Natural killer cell (primary cell): ENCODE measurements around the gene AKNAD1. TPM values are rescaled to one million over a fixed set of nuclear protein-coding genes. Genes with fewer than 3 reads are reported as not detected.

Source experiments
- ATAC-seq, 3 donors: fragments of 150-1000 bp in 2 of 3; fragments of 200-7000 bp in 1 of 3; cut with Tn5 transposase; 1 replicate in 1 of 3; 2 replicates in 2 of 3; pipeline ENCODE4 v1.10.0; 2021; ENCODE audit warnings: mild to moderate bottlenecking in 2 of 3, moderate library complexity in 2 of 3
- DNase-seq, 2 donors: peaks; one replicate each; pipeline versions ENCODE4 v3.0.0 to v3.0.0-alpha.2; 2013 to 2021; ENCODE audit warnings: mixed read lengths in 1 of 2
- H3K27ac ChIP-seq: one replicate; pipeline ENCODE4 v1.5.1; 2013; ENCODE audit warnings: mild to moderate bottlenecking, low read length
- H3K27me3 ChIP-seq: one replicate; pipeline ENCODE4 v1.6.1; 2013; ENCODE audit warnings: low read length; ENCODE audit not compliant: control insufficient read depth, insufficient read depth
- H3K36me3 ChIP-seq: one replicate; pipeline ENCODE4 v1.6.1; 2013; ENCODE audit warnings: low read length; ENCODE audit not compliant: control insufficient read depth, insufficient read depth
- H3K4me1 ChIP-seq: one replicate; pipeline ENCODE4 v1.6.1; 2013; ENCODE audit warnings: low read length; ENCODE audit not compliant: control insufficient read depth, insufficient read depth
- H3K4me3 ChIP-seq: one replicate; pipeline ENCODE4 v1.5.1; 2013; ENCODE audit warnings: low read length
- H3K9me3 ChIP-seq: one replicate; pipeline ENCODE4 v1.6.1; 2013; ENCODE audit warnings: low read length; ENCODE audit not compliant: control insufficient read depth, insufficient read depth
- H3K27ac Mint-ChIP-seq, 2 donors: one replicate each; pipeline ENCODE4 v1.8.0; 2022; ENCODE audit warnings: mild to moderate bottlenecking in 2 of 2, mixed read lengths in 2 of 2, moderate library complexity in 1 of 2
- H3K27me3 Mint-ChIP-seq, 2 donors: one replicate each; pipeline ENCODE4 v1.8.0; 2022; ENCODE audit warnings: low read depth in 2 of 2, mixed read lengths in 2 of 2
- H3K36me3 Mint-ChIP-seq: one replicate; pipeline ENCODE4 v1.8.0; 2022; ENCODE audit warnings: mixed read lengths
- H3K4me1 Mint-ChIP-seq, 2 donors: one replicate each; pipeline ENCODE4 v1.8.0; 2022; ENCODE audit warnings: mixed read lengths in 2 of 2
- H3K4me3 Mint-ChIP-seq: one replicate; pipeline ENCODE4 v1.8.0; 2022; ENCODE audit warnings: mild to moderate bottlenecking, moderate library complexity, mixed read lengths
- H3K9me3 Mint-ChIP-seq, 2 donors: one replicate each; pipeline ENCODE4 v1.8.0; 2022; ENCODE audit warnings: mixed read lengths in 2 of 2
- CTCF ChIP-seq: fragments of 200-600 bp; IDR thresholded peaks from one replicate; pipeline ENCODE4 v1.8.0; 2022; ENCODE audit warnings: antibody characterized with exemption
- WGBS: methylation state at CpG from one replicate; pipeline ENCODE4 v1.1.7; 2013; ENCODE audit warnings: missing lambda C conversion rate; ENCODE audit not compliant: insufficient coverage; 5-methylcytosine and 5-hydroxymethylcytosine counted together
- intact Hi-C: fragments of 100-400 bp; cut with micrococcal nuclease; formaldehyde crosslinking; loops from one replicate; pipeline ENCODE4 v1.14.2; 2022
- total RNA-seq, 4 donors: library from RNA; stranded (reverse); fragments of 120-200 nt in 1 of 4; gene quantifications; one replicate each; pipeline versions ENCODE4 v1.2.3 to v1.2.4, GENCODE V29; 2013 to 2022

AKNAD1 gene
- total RNA-seq, 3 donors from 2014 or later (not counting 1 experiment from before 2014, with no cell fraction given), result not detected

- Mint-ChIP-seq H3K9me3 (no peaks in the 10 kb centered on the region), H3K27ac (no peak overlapping the region), H3K27me3 (peaks cover 9 to 10% of the 10 kb centered on the region in 2 donors), H3K36me3 (no peaks in the 10 kb centered on the region), H3K4me1 (no peaks in the 10 kb centered on the region), H3K4me3 (no peak overlapping the region)
- H3K4me3 ChIP-seq, result no peak overlapping the region
- ATAC-seq, result no peak
- H3K4me1 ChIP-seq, result no peaks in the 10 kb centered on the region
- no peaks in the 10 kb centered on the region for H3K27me3 ChIP-seq
- H3K9me3 ChIP-seq, result no peaks in the 10 kb centered on the region
- H3K36me3 ChIP-seq, result no peaks in the 10 kb centered on the region
- H3K27ac ChIP-seq, result no peak overlapping the region
- TF ChIP-seq CTCF, result no peak
- intact Hi-C loops, result no loop called here
- DNase-seq, result no peak
- WGBS, result 93% methylated on average over 8 of the region's 9 CpGs
These were observed 3.5 kb upstream of the AKNAD1 start for GRCh38 chr1:108860190-108860907.

- no peak overlapping the region for H3K27ac ChIP-seq
- intact Hi-C loops, result no loop called here
- 73% methylated on average over 6 of the region's 6 CpGs for WGBS
- ATAC-seq, result no peak
- Mint-ChIP-seq H3K27me3 (peaks cover 13 to 16% of the 10 kb centered on the region in 2 donors), H3K4me3 (no peak overlapping the region), H3K27ac (no peak overlapping the region), H3K4me1 (no peaks in the 10 kb centered on the region), H3K9me3 (no peaks in the 10 kb centered on the region), H3K36me3 (no peaks in the 10 kb centered on the region)
- DNase-seq, result no peak
- H3K9me3 ChIP-seq, result no peaks in the 10 kb centered on the region
- H3K4me1 ChIP-seq, result peaks cover under 1% of the 10 kb centered on the region
- TF ChIP-seq CTCF, result no peak
- H3K4me3 ChIP-seq, result no peak overlapping the region
- H3K27me3 ChIP-seq, result no peaks in the 10 kb centered on the region
- no peaks in the 10 kb centered on the region for H3K36me3 ChIP-seq
These were observed 1.5 kb upstream of the AKNAD1 start for GRCh38 chr1:108858230-108858950.

GRCh38 chr1:108854221-108855019 is 2.5 kb downstream of the AKNAD1 start:
- Histone ChIP-seq H3K9me3 (no peaks in the 10 kb centered on the region), H3K36me3 (no peaks in the 10 kb centered on the region), H3K27me3 (no peaks in the 10 kb centered on the region), H3K27ac (no peak overlapping the region), H3K4me3 (no peak overlapping the region), H3K4me1 (peaks cover 3% of the 10 kb centered on the region)
- ATAC-seq (no peak), DNase-seq (no peak)
- Mint-ChIP-seq H3K4me1 (peaks cover 8 to 9% of the 10 kb centered on the region in 2 donors), H3K27me3 (peaks cover 7 to 8% of the 10 kb centered on the region in 2 donors), H3K27ac (no peak overlapping the region), H3K4me3 (no peak overlapping the region), H3K36me3 (no peaks in the 10 kb centered on the region), H3K9me3 (no peaks in the 10 kb centered on the region)
- 75% methylated on average over 2 of the region's 3 CpGs for WGBS
- intact Hi-C loops, result no loop called here
- no peak for TF ChIP-seq CTCF
